GM18508 (cell line): ENCODE results near the gene MS4A10.

Experiments
- ATAC-seq: cut with Tn5 transposase; IDR thresholded peaks from one replicate; pipeline ENCODE4 v1.9.1; 2021; ENCODE audit warnings: moderate number of reproducible peaks; ENCODE audit not compliant: insufficient read depth, unreplicated experiment

The MS4A10 gene

GRCh38 chr11:60764879-60765278 lies 20.3 kb upstream of the MS4A10 start:
- no peak for ATAC-seq

- ATAC-seq, result no peak
These were observed 19.8 kb upstream of the MS4A10 start for GRCh38 chr11:60765355-60765754.

- ATAC-seq, result no peak
These were observed 18.6 kb upstream of the MS4A10 start for GRCh38 chr11:60766547-60766946.

- no peak for ATAC-seq
These were observed 17.7 kb upstream of the MS4A10 start for GRCh38 chr11:60767388-60767811.

GRCh38 chr11:60768202-60768601 lies 16.9 kb upstream of the MS4A10 start:
- ATAC-seq, result no peak

- no peak for ATAC-seq
These were observed 15.9 kb upstream of the MS4A10 start for GRCh38 chr11:60769273-60769672.

GRCh38 chr11:60769811-60770210 lies 15.3 kb upstream of the MS4A10 start:
- ATAC-seq, result no peak

- no peak for ATAC-seq
These were observed 14.0 kb upstream of the MS4A10 start for GRCh38 chr11:60771146-60771545.

- ATAC-seq, result no peak
These were observed 13.1 kb upstream of the MS4A10 start for GRCh38 chr11:60771879-60772525.

- ATAC-seq, result no peak
These were observed 12.5 kb upstream of the MS4A10 start for GRCh38 chr11:60772666-60773065.

- ATAC-seq, result no peak
These were observed 10.4 kb upstream of the MS4A10 start for GRCh38 chr11:60774726-60775125.

- no peak for ATAC-seq
These were observed 9.6 kb upstream of the MS4A10 start for GRCh38 chr11:60775420-60775961.

- ATAC-seq, result no peak
These were observed 9.0 kb upstream of the MS4A10 start for GRCh38 chr11:60776167-60776566.

GRCh38 chr11:60777106-60777505 lies 8.0 kb upstream of the MS4A10 start:
- no peak for ATAC-seq

- no peak for ATAC-seq
These were observed 7.6 kb upstream of the MS4A10 start for GRCh38 chr11:60777572-60777971.

GRCh38 chr11:60780065-60780464 lies 5.1 kb upstream of the MS4A10 start:
- ATAC-seq, result no peak

GRCh38 chr11:60780774-60781173 lies 4.4 kb upstream of the MS4A10 start:
- no peak for ATAC-seq

GRCh38 chr11:60781286-60781980 lies 3.7 kb upstream of the MS4A10 start:
- ATAC-seq, result no peak

- no peak for ATAC-seq
These were observed 3.2 kb upstream of the MS4A10 start for GRCh38 chr11:60781981-60782316.

- ATAC-seq, result no peak
These were observed 2.6 kb upstream of the MS4A10 start for GRCh38 chr11:60782393-60783140.

- ATAC-seq, result no peak
These were observed 2.0 kb upstream of the MS4A10 start for GRCh38 chr11:60783141-60783484.
